ENCODE results near the gene NR5A2. TPM values are rescaled to one million over a fixed set of nuclear protein-coding genes. Genes with fewer than 3 reads are reported as not detected.

NR5A2 gene
- total RNA-seq, 1 experiment from 2014 or later, result 2.1 TPM

GRCh38 chr1:200163911-200164310, 136.4 kb downstream of the NR5A2 start:
- no peak for DNase-seq
- no peaks in the 10 kb centered on the region for H3K36me3 ChIP-seq (ENCODE audit: low read depth)
- no peak overlapping the region for H2AFZ ChIP-seq
- no peak overlapping the region for H3K27ac ChIP-seq
- H3K9me3 ChIP-seq (ENCODE audit: insufficient read depth, low read depth), result no peaks in the 10 kb centered on the region
- intact Hi-C loops (cut with micrococcal nuclease; ENCODE audit: unreplicated experiment), result no loop called here
- POLR2A ChIA-PET (ENCODE audit: unreplicated experiment), result no interaction called here
- CTCF ChIA-PET, result no interaction called here
- BruUV-seq (replicated peaks), result no TSS peak
- 0 out of 2 replicates have a peak, but pooled peaks cover 10% of the 10 kb centered on the region for H3K4me1 ChIP-seq (replicated peaks; ENCODE audit: insufficient read depth)
- no peaks in the 10 kb centered on the region for H4K20me1 ChIP-seq (ENCODE audit: insufficient read depth)
- no peaks in the 10 kb centered on the region for H3K9me2 ChIP-seq (ENCODE audit: insufficient read depth)
- H3K4me3 ChIP-seq, result no peak overlapping the region
- no peaks in the 10 kb centered on the region for H3K27me3 ChIP-seq (ENCODE audit: insufficient read depth, low read depth)
- no peaks in the 10 kb centered on the region for H3F3A ChIP-seq (ENCODE audit: insufficient read depth, low read depth)
- TF ChIP-seq CTCF (conservative IDR thresholded peaks at IDR 0.05), result no peak
- no peak for TF ChIP-seq EZH2 (IDR thresholded peaks at IDR 0.05; ENCODE audit: low read depth)
- no peaks in the 10 kb centered on the region for H3K79me2 ChIP-seq (ENCODE audit: low read depth)
- no peak overlapping the region for H3K4me2 ChIP-seq

- 0 out of 2 replicates have a peak, but pooled peaks cover 10% of the 10 kb centered on the region for H3K4me1 ChIP-seq (replicated peaks; ENCODE audit: insufficient read depth)
- no TSS peak for BruUV-seq (replicated peaks)
- H3K79me2 ChIP-seq (ENCODE audit: low read depth), result no peaks in the 10 kb centered on the region
- H3K4me2 ChIP-seq, result no peak overlapping the region
- no peaks in the 10 kb centered on the region for H4K20me1 ChIP-seq (ENCODE audit: insufficient read depth)
- no peaks in the 10 kb centered on the region for H3K9me2 ChIP-seq (ENCODE audit: insufficient read depth)
- no peaks in the 10 kb centered on the region for H3K36me3 ChIP-seq (ENCODE audit: low read depth)
- no peak overlapping the region for H3K4me3 ChIP-seq
- no peaks in the 10 kb centered on the region for H3K27me3 ChIP-seq (ENCODE audit: insufficient read depth, low read depth)
- TF ChIP-seq CTCF (conservative IDR thresholded peaks at IDR 0.05) (no peak), EZH2 (IDR thresholded peaks at IDR 0.05; ENCODE audit: low read depth) (no peak)
- H3K27ac ChIP-seq, result no peak overlapping the region
- intact Hi-C loops (cut with micrococcal nuclease; ENCODE audit: unreplicated experiment), result no loop called here
- no peak for DNase-seq
- no peaks in the 10 kb centered on the region for H3F3A ChIP-seq (ENCODE audit: insufficient read depth, low read depth)
- ChIA-PET POLR2A (ENCODE audit: unreplicated experiment) (no interaction called here), CTCF (no interaction called here)
- no peak overlapping the region for H2AFZ ChIP-seq
- H3K9me3 ChIP-seq (ENCODE audit: insufficient read depth, low read depth), result no peaks in the 10 kb centered on the region
Measured at GRCh38 chr1:200165493-200166220, 138.1 kb downstream of the NR5A2 start.

GRCh38 chr1:200166411-200166810, 138.9 kb downstream of the NR5A2 start:
- BruUV-seq (replicated peaks), result no TSS peak
- POLR2A ChIA-PET (ENCODE audit: unreplicated experiment), result no interaction called here
- TF ChIP-seq CTCF (conservative IDR thresholded peaks at IDR 0.05), result no peak
- TF ChIP-seq EZH2 (IDR thresholded peaks at IDR 0.05; ENCODE audit: low read depth), result no peak

More at GRCh38 chr1:200166411-200166810, 138.9 kb downstream of the NR5A2 start:
- intact Hi-C loops (cut with micrococcal nuclease; ENCODE audit: unreplicated experiment), result no loop called here
- H3K4me1 ChIP-seq (replicated peaks; ENCODE audit: insufficient read depth), result 0 out of 2 replicates have a peak, but pooled peaks cover 7% of the 10 kb centered on the region
- H3K27ac ChIP-seq, result no peak overlapping the region
- no peaks in the 10 kb centered on the region for H3K79me2 ChIP-seq (ENCODE audit: low read depth)
- H2AFZ ChIP-seq, result no peak overlapping the region; the same call in 1 of the 2 replicates
- no peaks in the 10 kb centered on the region for H3K27me3 ChIP-seq (ENCODE audit: insufficient read depth, low read depth)
- no peaks in the 10 kb centered on the region for H3K9me2 ChIP-seq (ENCODE audit: insufficient read depth)
- no peaks in the 10 kb centered on the region for H3F3A ChIP-seq (ENCODE audit: insufficient read depth, low read depth)
- no peak overlapping the region for H3K4me2 ChIP-seq
- no peaks in the 10 kb centered on the region for H4K20me1 ChIP-seq (ENCODE audit: insufficient read depth)
- H3K36me3 ChIP-seq (ENCODE audit: low read depth), result no peaks in the 10 kb centered on the region
- DNase-seq, result no peak
- H3K4me3 ChIP-seq, result no peak overlapping the region
- CTCF ChIA-PET, result no interaction called here
- no peaks in the 10 kb centered on the region for H3K9me3 ChIP-seq (ENCODE audit: insufficient read depth, low read depth)

Measured in PC-9 (cell line).